SK-N-DZ (cell line): ENCODE measurements around the gene CFLAR.
"Not testable (repeated sequence)": the region's sequence is repeated elsewhere in the genome, so short reads cannot be mapped to it uniquely, and the experiment has no call there.

Experiments used
- DNase-seq: peaks from one replicate; pipeline ENCODE4 v3.0.0-alpha.2; 2015; ENCODE audit warnings: low spot score

CFLAR gene

GRCh38 chr2:201118961-201119854, 3.2 kb downstream of the CFLAR start:
- no peak for DNase-seq

GRCh38 chr2:201122276-201122675, 6.3 kb downstream of the CFLAR start:
- DNase-seq, result no peak

DNA sequence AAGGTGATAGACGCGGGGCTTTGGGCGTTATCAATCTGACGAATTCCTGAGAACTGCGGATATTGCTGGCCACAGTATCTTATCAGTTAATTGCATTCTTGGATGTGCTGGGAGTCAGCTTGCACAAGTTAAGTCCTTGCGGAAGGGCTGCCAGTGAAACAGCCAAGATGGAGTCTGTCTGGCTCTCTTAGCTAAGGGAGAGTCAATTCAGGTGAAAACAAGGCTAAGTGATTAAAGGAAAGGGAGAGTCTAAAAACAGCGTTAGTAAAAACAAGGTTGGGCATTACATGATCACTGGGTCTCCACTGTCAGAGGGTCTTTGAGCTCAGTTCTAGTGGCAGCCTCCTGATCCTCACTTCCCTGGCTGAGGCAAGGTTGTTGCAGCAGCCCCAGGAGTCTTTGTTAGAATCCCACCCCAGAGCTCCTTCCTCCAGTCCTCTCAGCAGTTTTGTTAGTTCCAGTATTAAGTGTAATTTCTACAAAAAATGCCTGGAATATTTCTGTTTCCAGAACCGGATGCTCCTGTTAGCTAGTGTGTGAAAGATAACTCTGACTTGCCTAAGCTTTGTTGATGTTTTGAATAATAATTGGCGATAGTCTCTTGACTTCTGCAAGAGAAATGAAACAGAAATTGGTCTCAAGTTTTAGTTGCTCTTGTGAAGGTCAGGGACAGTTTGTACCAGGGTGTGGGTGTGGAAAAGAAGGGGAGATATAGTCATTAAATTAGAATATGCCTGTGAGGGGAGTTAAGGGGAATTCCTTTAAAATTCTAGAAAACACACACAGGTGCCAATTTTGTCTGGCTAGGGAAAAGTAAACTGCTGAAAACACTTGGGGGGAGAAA, 10.6 kb downstream of the CFLAR start:
- no peak for DNase-seq

- DNase-seq, result no peak
These were observed 11.2 kb downstream of the CFLAR start for GRCh38 chr2:201127152-201127511.

DNA sequence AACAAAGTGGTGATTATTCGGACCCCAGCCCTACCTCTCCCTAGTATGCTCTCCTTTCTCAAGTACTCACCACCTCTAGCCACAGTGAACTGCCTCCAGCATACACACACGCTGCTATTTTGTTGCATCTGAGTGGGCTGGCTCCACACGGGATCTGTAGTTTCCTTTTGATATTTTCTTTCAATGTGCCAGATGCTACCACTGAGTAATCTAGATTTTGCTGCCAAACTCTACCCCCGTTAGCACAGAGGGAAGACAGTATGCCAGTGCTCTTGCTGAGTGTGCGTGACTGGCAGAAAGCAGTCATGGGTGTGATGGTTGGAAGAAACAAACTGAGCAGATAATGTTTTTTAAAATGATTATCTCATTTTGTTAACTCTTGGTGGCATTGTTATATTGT, 11.6 kb downstream of the CFLAR start:
- DNase-seq, result no peak

- no peak for DNase-seq
These were observed 12.1 kb downstream of the CFLAR start for GRCh38 chr2:201128033-201128432.

DNA sequence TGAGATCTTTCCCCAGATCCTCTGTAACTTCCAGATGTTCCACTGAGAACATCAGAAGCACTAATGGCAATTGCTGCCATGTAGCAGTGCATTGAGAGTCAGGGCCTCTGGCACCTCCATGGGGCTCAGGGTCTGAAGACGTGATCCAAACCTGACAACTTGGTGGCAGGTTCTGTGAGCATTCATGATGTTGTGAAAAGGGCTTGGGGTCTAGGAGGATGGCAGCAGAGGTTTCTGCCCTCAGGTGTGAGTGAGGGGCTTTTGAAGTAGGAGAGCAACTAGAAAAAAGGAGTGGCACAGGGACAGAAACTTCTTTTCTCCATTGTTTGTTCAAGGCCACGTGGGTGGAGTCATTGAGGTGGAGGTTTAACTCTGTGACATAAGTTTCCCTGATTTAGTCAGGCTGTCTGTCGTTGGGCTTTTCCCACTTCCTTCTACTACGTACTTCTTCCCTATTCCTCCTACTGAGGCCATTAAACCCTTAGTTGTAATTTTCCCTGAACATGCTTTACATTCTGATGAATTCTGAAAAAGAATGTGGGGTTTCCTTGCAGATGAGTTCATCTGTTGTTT, 13.1 kb downstream of the CFLAR start:
- no peak for DNase-seq

GRCh38 chr2:201130524-201131186, 14.7 kb downstream of the CFLAR start:
- no peak for DNase-seq

DNA sequence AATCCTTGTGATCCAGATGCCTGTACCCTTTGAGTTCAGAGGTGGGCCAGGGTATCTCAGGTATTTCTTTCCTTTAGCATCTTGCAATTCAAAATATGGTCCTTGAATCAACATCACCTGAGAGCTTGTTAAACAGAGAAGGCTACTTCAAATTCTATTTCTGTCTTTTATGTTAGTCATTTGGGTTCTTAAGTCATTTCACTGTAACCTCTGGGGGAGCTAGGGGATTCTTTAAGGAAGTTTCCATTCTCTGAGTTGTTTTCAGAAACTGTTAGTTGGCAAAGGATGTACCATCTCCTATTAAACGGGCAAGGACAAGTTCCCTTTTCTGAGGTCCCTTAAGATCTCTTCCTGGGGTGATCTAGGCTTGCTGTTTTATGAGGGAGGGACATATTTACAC, 16.6 kb downstream of the CFLAR start:
- DNase-seq, result no peak

- DNase-seq, result no peak
These were observed 19.4 kb downstream of the CFLAR start for GRCh38 chr2:201135386-201135785.

GRCh38 chr2:201136889-201137321, 20.9 kb downstream of the CFLAR start:
- DNase-seq, result no peak

DNA sequence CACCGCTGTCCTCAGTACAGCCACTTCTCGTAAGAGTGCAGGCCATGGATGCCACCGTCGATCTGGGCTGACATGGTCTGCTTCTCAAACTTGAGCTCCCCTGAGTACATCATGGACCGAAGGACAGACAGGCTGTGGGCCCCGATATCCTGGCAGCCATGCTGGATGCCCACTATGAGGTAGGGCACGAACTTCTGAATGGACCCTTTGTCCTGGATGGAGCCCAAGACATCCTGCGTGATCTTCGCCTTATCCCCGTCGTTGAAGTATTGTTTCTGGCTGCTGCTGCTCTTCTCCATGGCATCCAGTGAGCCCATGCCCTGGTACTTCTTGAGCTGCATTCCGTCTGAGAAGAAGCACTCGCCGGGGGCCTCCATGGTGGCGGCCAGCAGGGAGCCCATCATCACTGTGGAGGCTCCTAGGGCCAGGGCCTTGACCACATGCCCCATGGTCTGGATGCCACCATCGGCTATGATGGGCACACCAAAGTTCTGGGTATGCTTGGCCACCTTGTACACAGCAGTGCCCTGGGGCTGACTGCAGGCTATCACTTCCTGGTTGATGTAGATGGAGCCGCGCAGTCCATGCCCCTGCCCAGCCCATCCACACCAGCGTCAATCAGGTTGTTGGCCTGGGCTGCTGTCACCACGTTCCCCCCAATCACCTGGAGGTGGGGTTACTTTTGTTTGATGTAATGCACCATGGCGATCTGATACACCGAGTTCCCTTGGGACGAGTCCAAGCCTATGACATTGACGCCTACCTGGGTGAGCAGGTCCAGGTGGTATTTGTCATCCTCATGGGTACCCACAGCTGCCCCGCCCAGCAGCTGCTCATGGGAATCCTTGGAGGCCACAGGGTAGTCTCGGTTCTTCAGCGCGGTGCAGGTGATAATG, 21.8 kb downstream of the CFLAR start:
- no peak for DNase-seq

DNA sequence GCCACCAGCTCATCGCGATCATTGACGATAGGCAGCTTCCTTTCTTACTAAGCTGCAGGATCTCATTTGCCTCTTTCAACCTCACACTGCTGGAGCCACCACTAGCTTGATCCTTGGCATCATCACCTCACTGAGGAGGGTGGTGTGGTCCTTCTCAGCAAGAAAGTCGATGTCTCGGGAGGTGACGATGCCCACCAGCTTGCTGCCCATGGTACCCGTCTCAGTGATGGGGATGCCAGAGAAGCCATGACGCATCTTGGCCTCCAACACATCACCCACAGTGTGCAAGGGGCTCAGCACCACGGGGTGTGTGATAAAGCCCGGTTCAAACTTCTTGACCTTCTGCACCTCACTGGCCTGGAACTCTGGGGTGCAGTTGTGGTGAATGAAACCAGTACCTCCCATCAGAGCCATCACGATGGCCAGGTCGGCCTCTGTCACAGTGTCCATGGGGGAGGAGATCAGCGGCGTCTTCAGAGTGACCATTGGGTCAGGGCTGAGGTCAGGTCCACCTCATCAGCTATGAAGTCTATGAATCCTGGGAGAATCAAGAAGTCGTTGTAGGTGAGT, 22.5 kb downstream of the CFLAR start:
- no peak for DNase-seq

DNA sequence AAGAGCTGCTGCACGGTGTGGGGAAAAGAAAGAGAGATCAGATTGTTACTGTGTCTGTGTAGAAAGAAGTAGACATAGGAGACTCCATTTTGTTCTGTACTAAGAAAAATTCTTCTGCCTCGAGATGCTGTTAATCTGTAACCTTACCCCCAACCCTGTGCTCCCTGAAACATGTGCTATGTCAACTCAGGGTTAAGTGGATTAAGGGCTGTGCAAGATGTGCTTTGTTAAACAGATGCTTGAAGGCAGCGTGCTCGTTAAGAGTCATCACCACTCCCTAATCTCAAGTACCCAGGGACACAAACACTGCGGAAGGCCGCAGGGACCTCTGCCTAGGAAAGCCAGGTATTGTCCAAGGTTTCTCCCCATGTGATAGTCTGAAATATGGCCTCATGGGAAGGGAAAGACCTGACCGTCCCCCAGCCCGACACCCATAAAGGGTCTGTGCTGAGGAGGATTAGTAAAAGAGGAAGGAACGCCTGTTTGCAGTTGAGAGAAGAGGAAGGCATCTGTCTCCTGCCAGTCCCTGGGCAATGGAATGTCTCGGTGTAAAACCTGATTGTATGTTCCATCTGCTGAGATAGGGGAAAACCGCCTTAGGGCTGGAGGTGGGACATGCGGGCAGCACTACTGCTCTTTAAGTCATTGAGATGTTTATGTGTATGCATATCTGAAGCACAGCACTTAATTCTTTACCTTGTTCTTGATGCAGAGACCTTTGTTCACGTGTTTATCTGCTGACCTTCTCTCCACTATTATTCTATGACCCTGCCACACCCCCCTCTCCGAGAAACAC, 23.2 kb downstream of the CFLAR start:
- DNase-seq, result not testable (repeated sequence)

- peak; percentile 23 for DNase-seq
These were observed 24.1 kb downstream of the CFLAR start for GRCh38 chr2:201139836-201140604.

DNA sequence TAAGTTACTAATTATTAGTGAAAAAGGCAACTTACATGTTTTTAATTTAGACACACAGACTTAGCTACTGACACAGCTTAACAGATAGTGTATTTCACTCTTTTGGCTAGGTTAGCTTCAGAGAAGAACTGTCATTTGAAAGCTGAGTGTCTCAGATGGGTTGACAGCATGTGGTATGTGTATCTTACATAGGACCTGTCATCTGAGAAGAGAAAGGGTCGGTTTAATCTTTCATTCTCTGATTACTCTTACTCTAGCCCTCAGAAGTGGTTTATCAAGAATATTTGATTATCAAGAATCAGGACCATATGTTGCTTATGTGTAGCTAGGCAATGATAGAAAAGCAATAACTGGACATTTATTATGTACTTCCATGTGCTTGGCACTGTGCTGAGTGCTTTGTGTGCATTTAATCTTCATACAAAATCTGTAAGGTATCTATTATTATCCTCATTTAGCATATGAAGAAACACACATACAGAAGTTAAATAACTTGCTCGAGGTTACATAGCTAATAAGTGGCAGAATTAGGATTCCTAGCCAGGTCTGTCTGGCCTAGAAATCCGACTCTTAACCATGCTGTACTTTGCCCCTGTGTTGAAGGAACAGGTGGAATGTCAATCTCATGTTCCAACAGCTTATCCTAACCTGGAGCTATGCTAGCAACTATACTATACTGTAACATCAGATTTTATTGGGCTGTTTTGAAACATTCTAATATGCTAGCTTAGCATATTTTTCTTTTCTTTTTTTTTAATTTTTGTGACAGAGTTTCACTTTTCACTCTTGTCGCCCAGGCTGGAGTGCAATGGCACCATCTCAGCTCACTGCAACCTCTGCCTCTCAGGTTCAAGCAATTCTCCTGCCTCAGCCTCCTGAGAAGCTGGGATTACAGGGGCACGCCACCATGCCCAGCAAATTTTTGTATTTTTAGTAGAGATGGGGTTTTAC, 28.4 kb downstream of the CFLAR start:
- no peak for DNase-seq

DNA sequence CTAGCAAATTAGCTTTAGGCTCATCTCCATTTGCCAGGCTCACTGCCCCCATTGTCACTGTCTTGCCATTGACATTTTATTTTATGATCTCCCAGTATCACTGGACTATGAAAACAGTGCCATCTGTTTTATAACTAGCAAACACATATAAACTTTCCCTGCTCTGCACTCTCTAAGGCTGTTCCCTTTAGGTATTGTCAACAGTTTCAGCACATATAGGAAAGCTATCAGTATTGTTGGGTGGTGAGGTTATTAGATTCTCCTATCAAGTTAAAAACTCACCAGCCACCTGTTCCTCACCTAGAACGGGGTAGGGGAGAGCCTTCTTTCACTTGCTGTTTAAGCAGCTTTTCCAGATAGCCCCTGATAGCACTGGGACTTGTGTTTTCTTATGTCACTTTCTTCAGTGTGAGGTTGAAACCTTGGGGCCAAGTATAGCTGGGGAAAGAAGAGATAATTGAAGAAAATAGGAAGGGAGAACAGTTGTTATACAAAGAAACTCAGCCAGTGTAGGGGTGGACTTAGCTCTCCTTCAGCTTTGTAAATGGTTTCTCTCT, 32.5 kb downstream of the CFLAR start:
- no peak for DNase-seq
